Colonic mucosa (tissue), 4 donors: Measurements from ENCODE around the gene DGKI. TPM values are rescaled to one million over a fixed set of nuclear protein-coding genes. Genes with fewer than 3 reads are reported as not detected.

Experiments
- DNase-seq: peaks from one replicate; pipeline ENCODE4 v3.0.0-alpha.2; 2020
- H3K27ac ChIP-seq: fragments of 200-600 bp; one replicate; pipeline ENCODE4 v1.8.0; 2021
- H3K27me3 ChIP-seq: fragments of 200-600 bp; one replicate; pipeline ENCODE4 v1.8.0; 2021
- H3K36me3 ChIP-seq: fragments of 200-600 bp; one replicate; pipeline ENCODE4 v1.8.0; 2021
- H3K4me1 ChIP-seq: fragments of 200-600 bp; one replicate; pipeline ENCODE4 v1.8.0; 2021; ENCODE audit warnings: mild to moderate bottlenecking
- H3K4me3 ChIP-seq: fragments of 200-600 bp; one replicate; pipeline ENCODE4 v1.8.0; 2021
- H3K9ac ChIP-seq, 2 donors: one replicate each; pipeline ENCODE4 v1.7.0; 2013; ENCODE audit warnings: control low read depth in 2 of 2, low read depth in 2 of 2, low read length in 2 of 2
- H3K9me3 ChIP-seq: fragments of 200-600 bp; one replicate; pipeline ENCODE4 v1.8.0; 2021
- intact Hi-C: fragments of 100-400 bp; cut with DNase I; formaldehyde crosslinking; loops from one replicate; pipeline ENCODE4 v1.14.1; 2022
- total RNA-seq, 2 donors: library from RNA; stranded (reverse); fragmentation: NEBNext Ultra II Directional in 1 of 2; extraction: Animal tissue kit (Norgen Biotek cat#: 25700) in 1 of 2; gene quantifications; one replicate each; pipeline ENCODE4 v1.2.1, GENCODE V29; 2021
- TF ChIP-seq, protein P1 (sequence below): fragments of 200-600 bp; IDR thresholded peaks from one replicate; pipeline ENCODE4 v1.8.0; 2022; ENCODE audit warnings: antibody characterized with exemption, mild to moderate bottlenecking
- donor health status: healthy.
- donor health status: DM: no; HTN: no; CAD: no.
- donor health status: DM: no; HTN: no; CAD: no.

The DGKI gene
- total RNA-seq, 2 donors from 2014 or later, result 0.35 to 0.67 TPM

DNA sequence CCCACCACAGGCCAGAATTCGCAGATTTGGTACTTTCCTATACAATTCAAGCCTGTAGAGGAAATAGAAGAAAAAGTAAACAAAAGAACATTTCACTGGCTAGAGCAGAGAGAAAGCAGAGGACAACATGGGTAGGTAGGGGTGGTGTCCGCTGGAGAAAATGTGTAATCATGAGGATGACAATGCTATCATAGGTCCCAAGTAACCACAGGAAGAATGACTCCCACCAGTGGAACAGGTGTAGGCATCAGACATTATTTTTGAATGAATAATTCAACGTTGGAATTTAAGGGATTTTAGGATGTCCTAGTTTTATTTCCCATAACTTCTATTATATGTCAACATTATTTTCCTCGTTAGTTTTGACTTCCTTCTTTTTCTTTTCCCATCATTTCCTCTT lies 248.9 kb downstream of the DGKI start:
- DNase-seq, result no peak
- no peaks in the 10 kb centered on the region for H3K27me3 ChIP-seq
- TF ChIP-seq, protein P1, sequence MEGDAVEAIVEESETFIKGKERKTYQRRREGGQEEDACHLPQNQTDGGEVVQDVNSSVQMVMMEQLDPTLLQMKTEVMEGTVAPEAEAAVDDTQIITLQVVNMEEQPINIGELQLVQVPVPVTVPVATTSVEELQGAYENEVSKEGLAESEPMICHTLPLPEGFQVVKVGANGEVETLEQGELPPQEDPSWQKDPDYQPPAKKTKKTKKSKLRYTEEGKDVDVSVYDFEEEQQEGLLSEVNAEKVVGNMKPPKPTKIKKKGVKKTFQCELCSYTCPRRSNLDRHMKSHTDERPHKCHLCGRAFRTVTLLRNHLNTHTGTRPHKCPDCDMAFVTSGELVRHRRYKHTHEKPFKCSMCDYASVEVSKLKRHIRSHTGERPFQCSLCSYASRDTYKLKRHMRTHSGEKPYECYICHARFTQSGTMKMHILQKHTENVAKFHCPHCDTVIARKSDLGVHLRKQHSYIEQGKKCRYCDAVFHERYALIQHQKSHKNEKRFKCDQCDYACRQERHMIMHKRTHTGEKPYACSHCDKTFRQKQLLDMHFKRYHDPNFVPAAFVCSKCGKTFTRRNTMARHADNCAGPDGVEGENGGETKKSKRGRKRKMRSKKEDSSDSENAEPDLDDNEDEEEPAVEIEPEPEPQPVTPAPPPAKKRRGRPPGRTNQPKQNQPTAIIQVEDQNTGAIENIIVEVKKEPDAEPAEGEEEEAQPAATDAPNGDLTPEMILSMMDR, result no peak

DNA sequence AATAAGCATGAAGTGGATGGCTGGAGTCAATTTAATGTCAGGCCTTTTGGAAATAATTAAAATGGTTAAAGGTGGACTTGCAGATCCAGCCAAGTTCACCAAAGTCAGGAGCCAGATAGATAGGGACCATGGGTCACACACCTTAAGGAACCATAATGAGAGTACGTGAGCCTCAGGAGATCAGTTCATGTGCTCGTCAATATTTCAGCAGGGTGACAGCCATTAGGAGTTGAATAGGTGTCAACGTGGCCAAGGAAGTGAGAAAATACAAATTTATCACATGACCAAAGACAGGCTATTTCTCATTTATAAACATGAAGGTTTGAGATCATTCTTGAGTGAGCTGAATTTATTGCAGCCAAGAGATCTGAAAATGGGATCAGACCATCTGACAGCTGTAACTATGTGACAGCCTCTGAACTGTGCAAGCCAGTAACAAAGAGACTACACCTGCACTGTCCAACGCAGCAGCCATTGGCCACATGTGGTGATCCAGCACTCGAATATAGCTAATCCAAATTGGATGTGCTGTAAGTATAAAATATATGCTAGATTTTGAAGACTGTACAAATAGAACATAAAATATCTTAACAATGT lies 253.6 kb downstream of the DGKI start:
- Histone ChIP-seq H3K27ac (no peak overlapping the region), H3K9ac (no peak overlapping the region), H3K9me3 (no peaks in the 10 kb centered on the region), H3K27me3 (no peaks in the 10 kb centered on the region), H3K36me3 (no peaks in the 10 kb centered on the region), H3K4me3 (no peak overlapping the region), H3K4me1 (no peaks in the 10 kb centered on the region)
- TF ChIP-seq, protein P1, result no peak
- no peak for DNase-seq
- intact Hi-C loops, result loop anchor here (5.0 to 10.0 kb wide), 3 partner anchors 418 to 1788 kb away; no protein-coding TSS in a partner anchor

More for the DNA sequence above, 248.9 kb downstream of the DGKI start:
- H3K9ac ChIP-seq, result no peak overlapping the region
- no peak overlapping the region for H3K4me3 ChIP-seq
- intact Hi-C loops, result loop anchor here (10.0 kb wide), 2 partner anchors 423 to 1793 kb away; no protein-coding TSS in a partner anchor
- no peaks in the 10 kb centered on the region for H3K9me3 ChIP-seq
- H3K27ac ChIP-seq, result no peak overlapping the region
- no peaks in the 10 kb centered on the region for H3K36me3 ChIP-seq
- H3K4me1 ChIP-seq, result no peaks in the 10 kb centered on the region

DNA sequence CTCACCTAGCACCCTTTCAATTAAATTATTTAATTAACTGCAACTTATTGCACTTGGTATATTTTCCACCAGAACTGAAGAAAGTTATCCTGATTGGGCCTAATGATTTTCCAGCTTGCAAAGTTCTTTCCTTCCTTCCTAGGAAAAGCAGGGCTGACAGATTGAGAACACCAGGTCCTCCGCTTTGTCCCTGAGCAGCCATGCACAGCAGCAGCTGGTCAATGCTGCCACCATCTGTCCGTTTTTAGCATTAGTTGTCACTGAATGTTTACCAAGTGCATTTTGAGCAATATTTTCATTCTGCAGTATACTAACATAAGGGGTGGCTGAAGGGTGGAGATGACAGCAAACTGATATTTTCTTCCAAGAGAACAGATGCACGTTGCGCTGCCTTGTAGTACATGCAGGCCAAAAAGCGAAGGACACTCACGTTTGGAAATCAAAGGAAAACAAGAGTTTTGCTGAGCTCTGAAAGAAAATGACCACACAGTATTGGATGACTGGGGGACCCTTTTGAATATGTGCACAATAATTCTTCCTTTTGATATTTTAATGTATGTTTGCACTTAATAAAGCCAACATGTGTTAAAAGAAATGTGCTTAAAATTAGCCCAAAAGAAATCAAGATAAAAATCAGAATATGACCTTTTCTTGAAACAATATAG lies 254.4 kb downstream of the DGKI start:
- H3K9me3 ChIP-seq, result no peaks in the 10 kb centered on the region
- no peak overlapping the region for H3K4me3 ChIP-seq
- peak; percentile 55 for DNase-seq
- no peaks in the 10 kb centered on the region for H3K27me3 ChIP-seq
- no peaks in the 10 kb centered on the region for H3K36me3 ChIP-seq
- intact Hi-C loops, result loop anchor here (5.0 to 10.0 kb wide), 3 partner anchors 418 to 1788 kb away; no protein-coding TSS in a partner anchor
- TF ChIP-seq, protein P1, result peak; percentile 55
- H3K4me1 ChIP-seq, result no peaks in the 10 kb centered on the region
- H3K27ac ChIP-seq, result no peak overlapping the region
- H3K9ac ChIP-seq, result no peak overlapping the region

DNA sequence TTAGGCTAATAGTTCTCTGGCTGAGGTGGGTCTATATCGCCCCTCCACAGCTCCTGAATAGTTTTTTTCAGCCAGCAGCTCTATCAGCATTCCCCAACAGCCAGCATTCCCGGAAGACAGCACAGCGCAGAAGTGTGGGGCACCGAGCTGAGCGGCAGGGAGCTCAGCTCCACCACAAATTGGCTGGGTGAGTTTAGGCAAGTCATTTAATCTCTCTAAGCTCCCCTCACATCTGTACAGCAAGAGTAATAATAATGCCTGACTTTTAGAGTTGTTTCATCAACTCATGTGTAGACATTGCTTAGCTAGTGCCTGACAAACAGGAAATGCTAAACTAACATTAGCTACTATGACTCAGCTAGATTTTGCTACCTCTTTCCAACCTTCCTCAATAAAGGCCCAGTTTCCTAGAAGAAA lies 255.3 kb downstream of the DGKI start:
- Histone ChIP-seq H3K4me3 (no peak overlapping the region), H3K9ac (no peak overlapping the region), H3K27ac (no peak overlapping the region), H3K4me1 (no peaks in the 10 kb centered on the region), H3K9me3 (no peaks in the 10 kb centered on the region), H3K36me3 (no peaks in the 10 kb centered on the region), H3K27me3 (no peaks in the 10 kb centered on the region)
- no peak for DNase-seq
- intact Hi-C loops, result loop anchor here (5.0 to 10.0 kb wide), 3 partner anchors 417 to 1787 kb away; no protein-coding TSS in a partner anchor
- TF ChIP-seq, protein P1, result no peak

DNA sequence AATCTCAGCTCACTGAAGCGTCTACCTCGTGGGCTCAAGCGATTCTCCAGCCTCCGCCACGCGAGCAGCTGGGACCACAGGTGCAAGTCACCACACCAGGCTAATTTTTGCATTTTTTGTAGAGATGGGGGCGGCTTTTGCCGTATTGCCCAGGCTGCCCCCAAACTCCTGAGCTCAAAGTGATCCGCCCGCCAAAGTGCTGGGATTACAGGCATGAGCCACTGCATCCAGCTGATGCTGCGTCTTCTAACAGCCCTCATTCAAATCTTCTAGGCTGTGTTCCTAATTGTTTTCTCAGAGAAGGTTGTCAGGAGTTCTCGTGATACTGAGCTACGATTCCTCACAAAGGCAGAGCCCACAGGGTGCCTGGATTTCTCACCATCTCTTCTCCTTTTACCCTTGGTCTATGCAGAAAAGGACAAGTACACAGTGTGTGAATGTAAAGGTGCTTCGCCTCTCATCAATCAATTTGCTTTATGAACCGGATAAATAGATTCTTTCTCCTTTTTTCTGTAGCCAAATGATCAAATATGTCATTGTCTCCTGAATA lies 255.9 kb downstream of the DGKI start:
- Histone ChIP-seq H3K4me3 (no peak overlapping the region), H3K4me1 (no peaks in the 10 kb centered on the region), H3K9ac (no peak overlapping the region), H3K27me3 (no peaks in the 10 kb centered on the region), H3K27ac (no peak overlapping the region), H3K36me3 (no peaks in the 10 kb centered on the region), H3K9me3 (no peaks in the 10 kb centered on the region)
- intact Hi-C loops, result loop anchor here (5.0 to 10.0 kb wide), 3 partner anchors 416 to 1786 kb away; no protein-coding TSS in a partner anchor
- no peak for DNase-seq
- TF ChIP-seq, protein P1, result no peak
